ENCODE measurements around the gene C11orf97. TPM values are rescaled to one million over a fixed set of nuclear protein-coding genes. Genes with fewer than 3 reads are reported as not detected.

The C11orf97 gene
- total and polyA plus RNA-seq, 2 donors (not counting 3 experiments of a cell fraction or from before 2014, with no cell fraction given): not detected

GRCh38 chr11:94493281-94494125, 18.8 kb upstream of the C11orf97 start, which contains the start of the genes ANKRD49 and MRE11:
ANKRD49 (plus strand) TSS chr11:94493984; CDS start chr11:94496694, 2,710 bp downstream.
MRE11 (minus strand) TSS chr11:94493844; CDS start chr11:94492801, 1,043 bp downstream.
- H3K36me3 ChIP-seq (ENCODE audit: control insufficient read depth in 2 of 2, extremely low read depth in 1 of 2, insufficient read depth in 2 of 2, low read length in 2 of 2): peaks cover 2 to 7% of the 10 kb centered on the region in 2 experiments
- DNase-seq (ENCODE audit: low read depth, low spot score) (peak; percentile 100), FAIRE-seq (peak; percentile 99)
- intact Hi-C loops (cut with micrococcal nuclease) (loop anchor here (1.0 to 10.0 kb wide), 4 partner anchors 365 to 1296 kb away; partner anchors contain the start of genes C11orf54, PANX1, SLC36A4 and TAF1D), dilution Hi-C loops (cut with MboI; ENCODE audit: extremely low pct_ligation_motif_present, low sequenced_read_pairs) (no loop called here)
- H3K27me3 ChIP-seq (ENCODE audit: control insufficient read depth in 2 of 2, insufficient read depth in 2 of 2, low read length in 2 of 2): no peaks in the 10 kb centered on the region
- peak within 1 kb of the TSS; percentile 76 for H3K9ac ChIP-seq (replicated peaks; ENCODE audit: extremely low read depth, insufficient read depth, low read length)
- no peaks in the 10 kb centered on the region for H4K20me1 ChIP-seq (replicated peaks; ENCODE audit: control insufficient read depth, extremely low read depth, insufficient read depth, low read length)
- TF ChIP-seq MYC (IDR thresholded peaks at IDR 0.05; ENCODE audit: low read depth, low read length) (no peak), JUN (IDR thresholded peaks at IDR 0.05; ENCODE audit: borderline replicate concordance, insufficient read depth, insufficient read length, low read depth) (no peak), GATA2 (IDR thresholded peaks at IDR 0.05; ENCODE audit: insufficient read depth, insufficient read length, low read depth, low read length) (no peak), FOS (IDR thresholded peaks at IDR 0.05; ENCODE audit: borderline replicate concordance, insufficient read depth, low read length) (no peak), CTCF (IDR thresholded peaks at IDR 0.05; ENCODE audit: extremely low read depth in 1 of 2, insufficient read depth in 1 of 2, low read depth in 1 of 2, low read length in 2 of 2) (no peak), EZH2 (IDR thresholded peaks at IDR 0.05; ENCODE audit: borderline replicate concordance, low read depth, low read length, severe bottlenecking) (no peak), POLR2AphosphoS5 (IDR thresholded peaks at IDR 0.05; ENCODE audit: insufficient read depth, low read depth, low read length) (peak; percentile 40), POLR2A (IDR thresholded peaks at IDR 0.05; ENCODE audit: low read depth, low read length) (peak; percentile 62), MAX (IDR thresholded peaks at IDR 0.05; ENCODE audit: insufficient read depth, insufficient read length) (peak; percentile 72)
- H3K4me3 ChIP-seq (replicated peaks in 1 of 3; ENCODE audit: insufficient read depth in 1 of 3, low read depth in 1 of 3, low read length in 3 of 3): peak within 1 kb of the TSS; percentile 68 to 91 (median 85)
- peak within 1 kb of the TSS; percentile 85 for H2AFZ ChIP-seq (ENCODE audit: low read depth, low read length)
- ChIA-PET CTCF (interaction anchor here (1.0 to 2.7 kb wide), 4 partner anchors 12 to 598 kb away, joined by 3 to 14 read pairs (median 6); no protein-coding TSS in a partner anchor), POLR2A (interaction anchor here (1.0 kb wide), 2 partner anchors 709 to 755 kb away, joined by 3 read pairs; partner anchors contain the start of gene MED17)
- peaks cover 16% of the 10 kb centered on the region for H3K4me1 ChIP-seq (ENCODE audit: control insufficient read depth, extremely low read depth, insufficient read depth, low read length)
- TSS peak; percentile 68 for BruUV-seq (replicated peaks)
- no peaks in the 10 kb centered on the region for H3K9me1 ChIP-seq (replicated peaks; ENCODE audit: control insufficient read depth, extremely low read depth, insufficient read depth, low read length)
- no peaks in the 10 kb centered on the region for H3K9me3 ChIP-seq (replicated peaks; ENCODE audit: control insufficient read depth, insufficient read depth, low read length)
- peak within 1 kb of the TSS; percentile 56 for H3K27ac ChIP-seq (ENCODE audit: insufficient read depth, low read depth, low read length)
- peak within 1 kb of the TSS; percentile 97 for H3K4me2 ChIP-seq (ENCODE audit: insufficient read depth, low read length)
- H3K79me2 ChIP-seq (ENCODE audit: control insufficient read depth, insufficient read depth, low read length): peaks cover 15% of the 10 kb centered on the region
